ENCODE results near the gene CD248.
"Not testable (repeated sequence)": the region's sequence is repeated elsewhere in the genome, so short reads cannot be mapped to it uniquely, and the experiment has no call there.

CD248 gene

GRCh38 chr11:66361502-66361941 is 44.7 kb upstream of the CD248 start:
- DNase-seq (ENCODE audit: low read depth), result no peak
- no peak overlapping the region for H3K4me3 ChIP-seq (ENCODE audit: low read depth, low read length)
- TF ChIP-seq CTCF (conservative IDR thresholded peaks at IDR 0.05; ENCODE audit: low read depth, low read length), result no peak

GRCh38 chr11:66360406-66361073 is 43.7 kb upstream of the CD248 start:
- DNase-seq (ENCODE audit: low read depth), result no peak
- no peak for TF ChIP-seq CTCF (conservative IDR thresholded peaks at IDR 0.05; ENCODE audit: low read depth, low read length)
- H3K4me3 ChIP-seq (ENCODE audit: low read depth, low read length), result no peak overlapping the region

- no peak for DNase-seq (ENCODE audit: low read depth)
- no peak overlapping the region for H3K4me3 ChIP-seq (ENCODE audit: low read depth, low read length)
- no peak for TF ChIP-seq CTCF (conservative IDR thresholded peaks at IDR 0.05; ENCODE audit: low read depth, low read length)
Measured at GRCh38 chr11:66359662-66360087, 42.8 kb upstream of the CD248 start.

GRCh38 chr11:66350560-66351235 is 33.9 kb upstream of the CD248 start:
- DNase-seq (ENCODE audit: low read depth); H3K4me3 ChIP-seq (ENCODE audit: low read depth, low read length): not testable (repeated sequence)

GRCh38 chr11:66349084-66349386 is 32.2 kb upstream of the CD248 start:
- TF ChIP-seq CTCF (conservative IDR thresholded peaks at IDR 0.05; ENCODE audit: low read depth, low read length), result no peak
- DNase-seq (ENCODE audit: low read depth), result no peak

GRCh38 chr11:66347425-66348276 is 30.8 kb upstream of the CD248 start, which contains the start of gene B4GAT1:
Gene B4GAT1 (minus strand): TSS chr11:66347629. CDS start chr11:66347545, 84 bp downstream.
- TF ChIP-seq CTCF (conservative IDR thresholded peaks at IDR 0.05; ENCODE audit: low read depth, low read length), result no peak
- peak within 1 kb of the TSS; percentile 87 for H3K4me3 ChIP-seq (ENCODE audit: low read depth, low read length)
- peak; percentile 94 for DNase-seq (ENCODE audit: low read depth)

More at GRCh38 chr11:66349084-66349386, 32.2 kb upstream of the CD248 start:
- H3K4me3 ChIP-seq (ENCODE audit: low read depth, low read length), result no peak overlapping the region
